Measurements from ENCODE around the gene LEFTY1. TPM values are rescaled to one million over a fixed set of nuclear protein-coding genes. Genes with fewer than 3 reads are reported as not detected.

Gene LEFTY1
- total and polyA plus RNA-seq, 2 of the 13 experiments (the other 11 are each of a cell fraction or from before 2014, with no cell fraction given): 0.29 to 0.79 TPM

GRCh38 chr1:225890346-225891228 is 1.6 kb upstream of the LEFTY1 start (continued):
- TF ChIP-seq HNF4G (IDR thresholded peaks at IDR 0.05; ENCODE audit: borderline replicate concordance, low read depth, low read length) (peak; percentile 58; the same call in 1 of the 2 replicates), HNF4G (CRISPR knock-in tag; IDR thresholded peaks at IDR 0.05; ENCODE audit: borderline replicate concordance, low read depth) (no peak), ZNF616 (CRISPR knock-in tag; IDR thresholded peaks at IDR 0.05; ENCODE audit: low read depth) (no peak), RCOR2 (CRISPR knock-in tag; IDR thresholded peaks at IDR 0.05) (0 out of 2 replicates have a peak, but pooled peaks have one; percentile 43), HNF4A (CRISPR knock-in tag; IDR thresholded peaks at IDR 0.05) (peak; percentile 46), ZBTB1 (CRISPR knock-in tag; IDR thresholded peaks at IDR 0.05; ENCODE audit: borderline replicate concordance) (no peak), BCL6 (CRISPR knock-in tag; IDR thresholded peaks at IDR 0.05) (peak; percentile 34; the same call in 1 of the 2 replicates), CREB1 (IDR thresholded peaks at IDR 0.05) (peak; percentile 92), CREB1 (CRISPR knock-in tag; IDR thresholded peaks at IDR 0.05) (peak; percentile 70), LCORL (IDR thresholded peaks at IDR 0.05) (no peak), LCORL (CRISPR knock-in tag; IDR thresholded peaks at IDR 0.05) (peak; percentile 84), ZNF281 (CRISPR knock-in tag; IDR thresholded peaks at IDR 0.05; ENCODE audit: borderline replicate concordance) (peak; percentile 70; the same call in 1 of the 2 replicates), FOXA3 (CRISPR knock-in tag; IDR thresholded peaks at IDR 0.05) (peak; percentile 51), ZBTB7B (CRISPR knock-in tag; IDR thresholded peaks at IDR 0.05) (0 out of 2 replicates have a peak, but pooled peaks have one; percentile 76), ZNF562 (CRISPR knock-in tag; IDR thresholded peaks at IDR 0.05; ENCODE audit: borderline replicate concordance) (no peak), PRDM10 (CRISPR knock-in tag; IDR thresholded peaks at IDR 0.05; ENCODE audit: low read depth) (no peak), FOSL2 (CRISPR knock-in tag; IDR thresholded peaks at IDR 0.05) (0 out of 2 replicates have a peak, but pooled peaks have one; percentile 14), SALL2 (CRISPR knock-in tag; IDR thresholded peaks at IDR 0.05) (no peak)
